Measurements from ENCODE around the gene ZNF425.

DNA sequence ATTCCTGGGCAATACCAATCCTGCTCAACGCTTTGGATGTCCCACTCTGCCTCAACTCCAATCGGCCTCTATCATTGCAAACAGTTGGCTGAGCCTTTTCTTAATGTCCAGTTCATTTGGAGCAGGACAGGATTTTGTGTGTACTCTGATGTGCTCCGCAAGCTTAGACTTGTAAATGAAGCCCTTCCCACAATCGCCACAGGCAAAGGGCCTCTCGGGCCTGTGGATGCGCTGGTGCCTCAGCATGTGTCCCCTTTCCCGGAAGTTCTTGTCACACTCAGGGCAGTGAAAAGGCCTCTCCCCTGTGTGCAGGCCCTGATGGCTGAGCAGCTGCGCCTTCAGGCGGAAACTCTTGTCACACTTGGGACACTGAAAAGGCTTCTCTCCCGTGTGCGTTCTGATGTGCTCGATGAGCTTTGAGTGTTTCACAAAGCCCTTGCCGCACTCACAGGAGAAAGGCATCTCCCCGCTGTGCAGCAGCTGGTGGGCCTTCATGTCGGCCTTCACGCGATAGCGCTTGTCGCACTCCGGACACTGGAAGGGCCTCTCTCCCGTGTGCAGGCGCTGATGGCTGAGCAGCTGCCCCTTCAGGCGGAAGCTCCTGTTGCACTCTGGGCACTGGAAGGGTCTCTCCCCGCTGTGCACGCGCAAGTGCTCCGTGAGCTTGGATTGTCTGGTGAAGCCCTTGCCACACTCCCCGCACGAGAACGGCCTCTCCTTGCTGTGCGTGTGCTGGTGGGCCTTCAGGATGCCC lies 55.6 kb downstream of the ZNF425 start:
- TF ChIP-seq, protein P1, sequence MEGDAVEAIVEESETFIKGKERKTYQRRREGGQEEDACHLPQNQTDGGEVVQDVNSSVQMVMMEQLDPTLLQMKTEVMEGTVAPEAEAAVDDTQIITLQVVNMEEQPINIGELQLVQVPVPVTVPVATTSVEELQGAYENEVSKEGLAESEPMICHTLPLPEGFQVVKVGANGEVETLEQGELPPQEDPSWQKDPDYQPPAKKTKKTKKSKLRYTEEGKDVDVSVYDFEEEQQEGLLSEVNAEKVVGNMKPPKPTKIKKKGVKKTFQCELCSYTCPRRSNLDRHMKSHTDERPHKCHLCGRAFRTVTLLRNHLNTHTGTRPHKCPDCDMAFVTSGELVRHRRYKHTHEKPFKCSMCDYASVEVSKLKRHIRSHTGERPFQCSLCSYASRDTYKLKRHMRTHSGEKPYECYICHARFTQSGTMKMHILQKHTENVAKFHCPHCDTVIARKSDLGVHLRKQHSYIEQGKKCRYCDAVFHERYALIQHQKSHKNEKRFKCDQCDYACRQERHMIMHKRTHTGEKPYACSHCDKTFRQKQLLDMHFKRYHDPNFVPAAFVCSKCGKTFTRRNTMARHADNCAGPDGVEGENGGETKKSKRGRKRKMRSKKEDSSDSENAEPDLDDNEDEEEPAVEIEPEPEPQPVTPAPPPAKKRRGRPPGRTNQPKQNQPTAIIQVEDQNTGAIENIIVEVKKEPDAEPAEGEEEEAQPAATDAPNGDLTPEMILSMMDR (conservative IDR thresholded peaks at IDR 0.05; ENCODE audit: low read length), result no peak
- no peak for TF ChIP-seq EZH2phosphoT487 (IDR thresholded peaks at IDR 0.05; ENCODE audit: borderline replicate concordance, low read depth, low read length)
